HEK293 (cell line): Measurements from ENCODE around the gene CNOT8.

ENCODE experiments used
- CTCF ChIA-PET: fragments of 350-600 bp; formaldehyde crosslinking; extraction: SDS; loops from one replicate; lab custom pipeline; 2021; ENCODE audit warnings: antibody characterized with exemption; lab: Yijun Ruan, JAX
- POLR2A ChIA-PET: fragments of 300-600 bp; formaldehyde crosslinking; extraction: SDS; loops from one replicate; lab custom pipeline; 2020; ENCODE audit warnings: antibody characterized with exemption, inconsistent platforms; lab: Yijun Ruan, JAX
- H3K27ac ChIP-seq: fragments of 200-500 bp; sonication (Bioruptor generic); 2 replicates; pipeline ENCODE4 v1.5.1; 2014; ENCODE audit warnings: low read depth, low read length, control low read depth, inconsistent platforms; ENCODE audit errors: extremely low read depth
- H3K36me3 ChIP-seq, 2 experiments: fragments of 200-500 bp in 1 of 2; sonication (Bioruptor generic) in 1 of 2; 1 replicate in 1 of 2; 2 replicates in 1 of 2; pipeline ENCODE4 v1.5.1; 2014 to 2017; ENCODE audit warnings: inconsistent platforms in 2 of 2, low read length in 2 of 2; ENCODE audit not compliant: control insufficient read depth in 2 of 2, insufficient read depth in 1 of 2
- H3K4me1 ChIP-seq: fragments of 200-500 bp; sonication (Bioruptor generic); 2 replicates; pipeline ENCODE4 v1.5.1; 2014; ENCODE audit warnings: mild to moderate bottlenecking, low read length, inconsistent platforms; ENCODE audit not compliant: control insufficient read depth, insufficient read depth
- H3K4me3 ChIP-seq: 2 replicates; pipeline ENCODE4 v1.5.1; 2011; ENCODE audit warnings: low read depth, mild to moderate bottlenecking, control low read depth, low read length, moderate library complexity
- H3K9me3 ChIP-seq: fragments of 200-500 bp; sonication (Bioruptor generic); 2 replicates; pipeline ENCODE4 v1.5.1; 2014; ENCODE audit warnings: low read depth, low read length, inconsistent platforms; ENCODE audit not compliant: control insufficient read depth, insufficient read depth
- EGR2 ChIP-seq: fragments of 450-650 bp; formaldehyde crosslinking; IDR thresholded peaks from 2 replicates; pipeline ENCODE4 v1.5.1; 2016; ENCODE audit warnings: low read depth, missing biosample characterization, missing genetic modification characterization
- GFI1B ChIP-seq: fragments of 450-650 bp; formaldehyde crosslinking; IDR thresholded peaks from 2 replicates; pipeline ENCODE4 v1.5.1; 2016; ENCODE audit warnings: missing biosample characterization, missing genetic modification characterization
- KLF16 ChIP-seq: fragments of 450-650 bp; formaldehyde crosslinking; IDR thresholded peaks from 2 replicates; pipeline ENCODE4 v1.5.1; 2017; ENCODE audit warnings: missing biosample characterization, missing genetic modification characterization
- KLF9 ChIP-seq: fragments of 450-650 bp; formaldehyde crosslinking; IDR thresholded peaks from 2 replicates; pipeline ENCODE4 v1.5.1; 2016; ENCODE audit warnings: missing biosample characterization, missing genetic modification characterization, low read depth
- RBAK ChIP-seq: fragments of 450-650 bp; formaldehyde crosslinking; IDR thresholded peaks from 2 replicates; pipeline ENCODE4 v1.5.1; 2016; ENCODE audit warnings: missing biosample characterization, missing genetic modification characterization
- SCRT2 ChIP-seq: fragments of 450-650 bp; formaldehyde crosslinking; IDR thresholded peaks from 2 replicates; pipeline ENCODE4 v1.5.1; 2016; ENCODE audit warnings: missing biosample characterization, missing genetic modification characterization
- ZFP41 ChIP-seq: fragments of 450-650 bp; formaldehyde crosslinking; IDR thresholded peaks from 2 replicates; pipeline ENCODE4 v1.5.1; 2016; ENCODE audit warnings: missing biosample characterization, missing genetic modification characterization, borderline replicate concordance
- ZNF138 ChIP-seq: fragments of 450-650 bp; formaldehyde crosslinking; IDR thresholded peaks from 2 replicates; pipeline ENCODE4 v1.5.1; 2016; ENCODE audit warnings: missing biosample characterization, missing genetic modification characterization, borderline replicate concordance
- ZNF280C ChIP-seq: fragments of 450-650 bp; formaldehyde crosslinking; IDR thresholded peaks from 2 replicates; pipeline ENCODE4 v1.5.1; 2016; ENCODE audit warnings: missing biosample characterization, missing genetic modification characterization
- ZNF350 ChIP-seq: fragments of 450-650 bp; formaldehyde crosslinking; IDR thresholded peaks from 2 replicates; pipeline ENCODE4 v1.5.0; 2017; ENCODE audit warnings: missing biosample characterization, mild to moderate bottlenecking, missing genetic modification characterization
- ZNF510 ChIP-seq: fragments of 450-650 bp; formaldehyde crosslinking; IDR thresholded peaks from 2 replicates; pipeline ENCODE4 v1.5.1; 2018; ENCODE audit warnings: mild to moderate bottlenecking, missing genetic modification characterization, missing biosample characterization; ENCODE audit not compliant: insufficient replicate concordance
- ZNF561 ChIP-seq: fragments of 450-650 bp; IDR thresholded peaks from 2 replicates; pipeline ENCODE4 v1.5.1; 2018; ENCODE audit warnings: missing biosample characterization, missing genetic modification characterization, borderline replicate concordance
- ZNF629 ChIP-seq: fragments of 450-650 bp; formaldehyde crosslinking; IDR thresholded peaks from 2 replicates; pipeline ENCODE4 v1.5.1; 2017; ENCODE audit warnings: missing biosample characterization, missing genetic modification characterization
- ZNF654 ChIP-seq: fragments of 450-650 bp; formaldehyde crosslinking; IDR thresholded peaks from 2 replicates; pipeline ENCODE4 v1.5.1; 2016; ENCODE audit warnings: low read depth, missing biosample characterization, missing genetic modification characterization
- ZNF768 ChIP-seq: fragments of 450-650 bp; formaldehyde crosslinking; IDR thresholded peaks from 2 replicates; pipeline ENCODE4 v1.5.1; 2018; ENCODE audit warnings: missing biosample characterization, mild to moderate bottlenecking, missing genetic modification characterization
- ZSCAN5A ChIP-seq: fragments of 450-650 bp; formaldehyde crosslinking; IDR thresholded peaks from 2 replicates; pipeline ENCODE4 v1.5.1; 2016; ENCODE audit warnings: missing biosample characterization, missing genetic modification characterization
- TF ChIP-seq, protein P1 (sequence below): fragments of 450-650 bp; formaldehyde crosslinking; IDR thresholded peaks from 2 replicates; pipeline ENCODE4 v1.5.1; 2016; ENCODE audit warnings: missing biosample characterization, missing genetic modification characterization
- TF ChIP-seq, protein P2 (sequence below): fragments of 450-650 bp; formaldehyde crosslinking; conservative IDR thresholded peaks from 2 replicates; pipeline ENCODE4 v1.5.1; 2016; ENCODE audit warnings: low read depth, missing biosample characterization, missing genetic modification characterization
- TF ChIP-seq, protein P3 (sequence below): fragments of 450-650 bp; formaldehyde crosslinking; IDR thresholded peaks from 2 replicates; pipeline ENCODE4 v1.5.1; 2016; ENCODE audit warnings: missing biosample characterization, missing genetic modification characterization
- TF ChIP-seq, protein P4 (sequence below): fragments of 450-650 bp; formaldehyde crosslinking; conservative IDR thresholded peaks from 2 replicates; pipeline ENCODE4 v1.5.1; 2016; ENCODE audit warnings: low read depth, missing biosample characterization, missing genetic modification characterization

Gene CNOT8

GRCh38 chr5:154818471-154819116, 39.8 kb upstream of the CNOT8 start:
- 0 out of 2 replicates have a peak overlapping the region, but pooled peaks have one; percentile 5 for H3K27ac ChIP-seq
- no peak for TF ChIP-seq GFI1B
- TF ChIP-seq ZNF629, result no peak
- no peak for TF ChIP-seq ZSCAN5A (tag by site-specific recombination)
- TF ChIP-seq, protein P1, sequence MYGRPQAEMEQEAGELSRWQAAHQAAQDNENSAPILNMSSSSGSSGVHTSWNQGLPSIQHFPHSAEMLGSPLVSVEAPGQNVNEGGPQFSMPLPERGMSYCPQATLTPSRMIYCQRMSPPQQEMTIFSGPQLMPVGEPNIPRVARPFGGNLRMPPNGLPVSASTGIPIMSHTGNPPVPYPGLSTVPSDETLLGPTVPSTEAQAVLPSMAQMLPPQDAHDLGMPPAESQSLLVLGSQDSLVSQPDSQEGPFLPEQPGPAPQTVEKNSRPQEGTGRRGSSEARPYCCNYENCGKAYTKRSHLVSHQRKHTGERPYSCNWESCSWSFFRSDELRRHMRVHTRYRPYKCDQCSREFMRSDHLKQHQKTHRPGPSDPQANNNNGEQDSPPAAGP (tag by site-specific recombination), result no peak
- TF ChIP-seq ZNF138 (tag by site-specific recombination), result no peak
- TF ChIP-seq ZFP41, result no peak
- TF ChIP-seq ZNF280C, result no peak
- TF ChIP-seq RBAK, result no peak
- no peak for TF ChIP-seq ZNF350 (tag by site-specific recombination)
- TF ChIP-seq SCRT2, result no peak
- no peaks in the 10 kb centered on the region for H3K4me1 ChIP-seq
- ChIA-PET CTCF (interaction anchor here (0.6 kb wide), 1 partner anchor 20 kb away, joined by 3 read pairs; no protein-coding TSS in a partner anchor), POLR2A (no interaction called here)
- no peak overlapping the region for H3K4me3 ChIP-seq
- no peaks in the 10 kb centered on the region for H3K9me3 ChIP-seq
- H3K36me3 ChIP-seq, result peaks cover 22 to 94% of the 10 kb centered on the region in 2 experiments

DNA sequence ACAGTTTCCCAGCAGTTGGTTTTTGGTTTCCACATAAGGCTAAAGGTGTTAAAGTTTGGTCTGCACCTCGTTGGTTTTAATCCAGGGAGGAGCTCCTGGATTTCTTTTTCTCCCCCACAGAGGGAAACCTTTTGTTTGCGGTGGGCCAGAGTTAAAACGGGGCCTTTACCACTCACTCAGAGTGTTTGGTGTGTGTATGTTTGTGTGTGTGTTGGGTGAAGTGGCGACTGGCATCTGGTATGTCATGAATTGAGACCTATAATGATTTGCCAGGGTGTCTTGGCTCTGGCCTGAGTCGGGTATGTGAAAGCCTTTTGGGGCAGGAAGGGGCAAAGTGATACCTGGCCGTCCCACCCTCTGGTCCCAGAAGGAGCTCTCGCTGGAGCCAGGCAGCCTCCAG, 38.9 kb upstream of the CNOT8 start:
- ChIA-PET CTCF (interaction anchor here (0.5 kb wide), 1 partner anchor 120 kb away, joined by 3 read pairs; no protein-coding TSS in a partner anchor), POLR2A (no interaction called here)
- Histone ChIP-seq H3K4me3 (no peak overlapping the region), H3K27ac (no peak overlapping the region), H3K9me3 (no peaks in the 10 kb centered on the region), H3K4me1 (no peaks in the 10 kb centered on the region), H3K36me3 (peaks cover 20 to 93% of the 10 kb centered on the region in 2 experiments)
- TF ChIP-seq, protein P2, sequence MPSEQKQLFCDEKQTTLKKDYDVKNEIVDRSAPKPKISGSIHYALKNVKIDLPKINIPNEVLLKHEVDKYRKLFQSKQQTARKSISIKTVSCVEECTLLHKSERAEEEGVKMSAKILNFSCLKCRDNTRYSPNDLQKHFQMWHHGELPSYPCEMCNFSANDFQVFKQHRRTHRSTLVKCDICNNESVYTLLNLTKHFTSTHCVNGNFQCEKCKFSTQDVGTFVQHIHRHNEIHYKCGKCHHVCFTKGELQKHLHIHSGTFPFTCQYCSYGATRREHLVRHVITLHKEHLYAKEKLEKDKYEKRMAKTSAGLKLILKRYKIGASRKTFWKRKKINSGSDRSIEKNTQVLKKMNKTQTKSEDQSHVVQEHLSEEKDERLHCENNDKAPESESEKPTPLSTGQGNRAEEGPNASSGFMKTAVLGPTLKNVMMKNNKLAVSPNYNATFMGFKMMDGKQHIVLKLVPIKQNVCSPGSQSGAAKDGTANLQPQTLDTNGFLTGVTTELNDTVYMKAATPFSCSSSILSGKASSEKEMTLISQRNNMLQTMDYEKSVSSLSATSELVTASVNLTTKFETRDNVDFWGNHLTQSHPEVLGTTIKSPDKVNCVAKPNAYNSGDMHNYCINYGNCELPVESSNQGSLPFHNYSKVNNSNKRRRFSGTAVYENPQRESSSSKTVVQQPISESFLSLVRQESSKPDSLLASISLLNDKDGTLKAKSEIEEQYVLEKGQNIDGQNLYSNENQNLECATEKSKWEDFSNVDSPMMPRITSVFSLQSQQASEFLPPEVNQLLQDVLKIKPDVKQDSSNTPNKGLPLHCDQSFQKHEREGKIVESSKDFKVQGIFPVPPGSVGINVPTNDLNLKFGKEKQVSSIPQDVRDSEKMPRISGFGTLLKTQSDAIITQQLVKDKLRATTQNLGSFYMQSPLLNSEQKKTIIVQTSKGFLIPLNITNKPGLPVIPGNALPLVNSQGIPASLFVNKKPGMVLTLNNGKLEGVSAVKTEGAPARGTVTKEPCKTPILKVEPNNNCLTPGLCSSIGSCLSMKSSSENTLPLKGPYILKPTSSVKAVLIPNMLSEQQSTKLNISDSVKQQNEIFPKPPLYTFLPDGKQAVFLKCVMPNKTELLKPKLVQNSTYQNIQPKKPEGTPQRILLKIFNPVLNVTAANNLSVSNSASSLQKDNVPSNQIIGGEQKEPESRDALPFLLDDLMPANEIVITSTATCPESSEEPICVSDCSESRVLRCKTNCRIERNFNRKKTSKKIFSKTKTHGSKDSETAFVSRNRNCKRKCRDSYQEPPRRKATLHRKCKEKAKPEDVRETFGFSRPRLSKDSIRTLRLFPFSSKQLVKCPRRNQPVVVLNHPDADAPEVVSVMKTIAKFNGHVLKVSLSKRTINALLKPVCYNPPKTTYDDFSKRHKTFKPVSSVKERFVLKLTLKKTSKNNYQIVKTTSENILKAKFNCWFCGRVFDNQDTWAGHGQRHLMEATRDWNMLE (tag by site-specific recombination), result no peak
- TF ChIP-seq ZNF768 (tag by site-specific recombination), result no peak
- no peak for TF ChIP-seq ZNF561 (tag by site-specific recombination)
- TF ChIP-seq, protein P3, sequence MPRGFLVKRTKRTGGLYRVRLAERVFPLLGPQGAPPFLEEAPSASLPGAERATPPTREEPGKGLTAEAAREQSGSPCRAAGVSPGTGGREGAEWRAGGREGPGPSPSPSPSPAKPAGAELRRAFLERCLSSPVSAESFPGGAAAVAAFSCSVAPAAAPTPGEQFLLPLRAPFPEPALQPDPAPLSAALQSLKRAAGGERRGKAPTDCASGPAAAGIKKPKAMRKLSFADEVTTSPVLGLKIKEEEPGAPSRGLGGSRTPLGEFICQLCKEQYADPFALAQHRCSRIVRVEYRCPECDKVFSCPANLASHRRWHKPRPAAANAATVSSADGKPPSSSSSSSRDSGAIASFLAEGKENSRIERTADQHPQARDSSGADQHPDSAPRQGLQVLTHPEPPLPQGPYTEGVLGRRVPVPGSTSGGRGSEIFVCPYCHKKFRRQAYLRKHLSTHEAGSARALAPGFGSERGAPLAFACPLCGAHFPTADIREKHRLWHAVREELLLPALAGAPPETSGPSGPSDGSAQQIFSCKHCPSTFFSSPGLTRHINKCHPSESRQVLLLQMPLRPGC (tag by site-specific recombination), result no peak
- TF ChIP-seq KLF16 (tag by site-specific recombination), result no peak
- TF ChIP-seq ZNF510, result no peak
- TF ChIP-seq ZNF654, result no peak
- TF ChIP-seq EGR2 (tag by site-specific recombination), result no peak
- no peak for TF ChIP-seq KLF9 (tag by site-specific recombination)
- TF ChIP-seq, protein P4, sequence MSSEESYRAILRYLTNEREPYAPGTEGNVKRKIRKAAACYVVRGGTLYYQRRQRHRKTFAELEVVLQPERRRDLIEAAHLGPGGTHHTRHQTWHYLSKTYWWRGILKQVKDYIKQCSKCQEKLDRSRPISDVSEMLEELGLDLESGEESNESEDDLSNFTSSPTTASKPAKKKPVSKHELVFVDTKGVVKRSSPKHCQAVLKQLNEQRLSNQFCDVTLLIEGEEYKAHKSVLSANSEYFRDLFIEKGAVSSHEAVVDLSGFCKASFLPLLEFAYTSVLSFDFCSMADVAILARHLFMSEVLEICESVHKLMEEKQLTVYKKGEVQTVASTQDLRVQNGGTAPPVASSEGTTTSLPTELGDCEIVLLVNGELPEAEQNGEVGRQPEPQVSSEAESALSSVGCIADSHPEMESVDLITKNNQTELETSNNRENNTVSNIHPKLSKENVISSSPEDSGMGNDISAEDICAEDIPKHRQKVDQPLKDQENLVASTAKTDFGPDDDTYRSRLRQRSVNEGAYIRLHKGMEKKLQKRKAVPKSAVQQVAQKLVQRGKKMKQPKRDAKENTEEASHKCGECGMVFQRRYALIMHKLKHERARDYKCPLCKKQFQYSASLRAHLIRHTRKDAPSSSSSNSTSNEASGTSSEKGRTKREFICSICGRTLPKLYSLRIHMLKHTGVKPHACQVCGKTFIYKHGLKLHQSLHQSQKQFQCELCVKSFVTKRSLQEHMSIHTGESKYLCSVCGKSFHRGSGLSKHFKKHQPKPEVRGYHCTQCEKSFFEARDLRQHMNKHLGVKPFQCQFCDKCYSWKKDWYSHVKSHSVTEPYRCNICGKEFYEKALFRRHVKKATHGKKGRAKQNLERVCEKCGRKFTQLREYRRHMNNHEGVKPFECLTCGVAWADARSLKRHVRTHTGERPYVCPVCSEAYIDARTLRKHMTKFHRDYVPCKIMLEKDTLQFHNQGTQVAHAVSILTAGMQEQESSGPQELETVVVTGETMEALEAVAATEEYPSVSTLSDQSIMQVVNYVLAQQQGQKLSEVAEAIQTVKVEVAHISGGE (tag by site-specific recombination), result no peak
